AG10803 (cell line): ENCODE data around the gene RAD51B.

Experiments
- DNase-seq: peaks from one replicate; pipeline ENCODE4 v3.0.0; 2010; ENCODE audit warnings: low read depth
- H3K4me3 ChIP-seq: 2 replicates; pipeline ENCODE4 v1.5.1; 2011; ENCODE audit warnings: mild to moderate bottlenecking, low read length, control low read depth
- CTCF ChIP-seq: conservative IDR thresholded peaks from 2 replicates; pipeline ENCODE4 v1.5.1; 2011; ENCODE audit warnings: mild to moderate bottlenecking, low read length, control low read depth, inconsistent platforms

The RAD51B gene

GRCh38 chr14:67942080-67942710, 122.6 kb downstream of the RAD51B start:
- H3K4me3 ChIP-seq, result no peak overlapping the region
- DNase-seq, result peak; percentile 53
- no peak for TF ChIP-seq CTCF

- no peak overlapping the region for H3K4me3 ChIP-seq
- DNase-seq, result peak; percentile 92
- TF ChIP-seq CTCF, result peak; percentile 75
Observed at GRCh38 chr14:67943947-67944346, 124.4 kb downstream of the RAD51B start.

- no peak overlapping the region for H3K4me3 ChIP-seq
- DNase-seq, result no peak
- no peak; the same call in 1 of the 2 replicates for TF ChIP-seq CTCF
Observed at GRCh38 chr14:67944605-67945004, 125.0 kb downstream of the RAD51B start.

GRCh38 chr14:67949771-67950170, 130.2 kb downstream of the RAD51B start:
- DNase-seq, result no peak
- no peak for TF ChIP-seq CTCF
- no peak overlapping the region for H3K4me3 ChIP-seq

GRCh38 chr14:67950386-67950785, 130.8 kb downstream of the RAD51B start:
- TF ChIP-seq CTCF, result no peak
- no peak for DNase-seq
- no peak overlapping the region for H3K4me3 ChIP-seq

- DNase-seq, result peak; percentile 76
- no peak overlapping the region for H3K4me3 ChIP-seq
- TF ChIP-seq CTCF, result no peak
Observed at GRCh38 chr14:67951529-67952135, 132.1 kb downstream of the RAD51B start.

- no peak for DNase-seq
- no peak for TF ChIP-seq CTCF
- H3K4me3 ChIP-seq, result no peak overlapping the region
Observed at GRCh38 chr14:67952381-67952780, 132.8 kb downstream of the RAD51B start.
